Raji (cell line): ENCODE data around the gene OLIG3.

ENCODE experiments used
- POLR2A ChIP-seq: IDR thresholded peaks from 2 replicates; pipeline ENCODE4 v1.6.1; 2011; ENCODE audit warnings: low read depth, low read length, control low read depth; ENCODE audit not compliant: insufficient read depth

The OLIG3 gene

GRCh38 chr6:137443901-137444300 lies 50.3 kb downstream of the OLIG3 start:
- TF ChIP-seq POLR2A: no peak
